Fibroblast of upper back skin (primary cell): ENCODE data around the gene ALK.

Experiments
- DNase-seq: peaks from one replicate; pipeline ENCODE4 v3.0.0-alpha.2; 2013

The ALK gene

DNA sequence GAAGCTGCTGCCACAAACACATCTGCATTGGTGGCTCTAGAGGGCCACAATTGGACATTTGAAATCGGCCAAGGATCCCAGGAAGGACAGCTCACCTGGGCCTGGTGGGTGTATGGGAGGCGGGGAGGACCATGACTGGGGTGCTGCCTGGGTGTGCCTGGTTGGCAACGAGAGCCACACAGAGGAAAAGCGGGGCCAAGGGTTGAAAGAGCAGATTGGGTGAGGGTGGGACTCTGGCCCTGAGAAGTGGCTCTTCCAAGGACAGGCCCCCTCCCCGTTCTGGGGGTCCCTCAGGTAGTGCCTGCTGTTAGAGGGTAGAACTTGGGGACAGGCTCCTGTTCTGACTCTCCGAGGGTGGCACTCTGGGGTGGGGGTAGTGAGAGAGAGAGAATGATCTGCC is 703.3 kb downstream of the ALK start:
- no peak for DNase-seq

DNA sequence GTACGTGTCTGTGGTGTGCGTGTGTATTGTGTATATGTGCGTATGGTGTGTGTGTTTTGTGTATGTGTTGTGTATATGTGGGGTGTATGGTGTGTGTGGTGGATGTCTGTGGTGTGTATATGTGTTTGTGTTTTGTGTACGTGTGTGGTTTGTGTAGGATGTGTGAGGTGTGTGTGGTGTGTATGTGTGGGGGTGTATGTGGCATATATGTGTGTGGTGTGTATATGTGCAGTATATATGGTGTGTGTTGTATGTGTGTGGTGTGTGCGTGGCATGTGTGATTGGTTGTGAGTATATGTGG is 704.8 kb downstream of the ALK start:
- no peak for DNase-seq

DNA sequence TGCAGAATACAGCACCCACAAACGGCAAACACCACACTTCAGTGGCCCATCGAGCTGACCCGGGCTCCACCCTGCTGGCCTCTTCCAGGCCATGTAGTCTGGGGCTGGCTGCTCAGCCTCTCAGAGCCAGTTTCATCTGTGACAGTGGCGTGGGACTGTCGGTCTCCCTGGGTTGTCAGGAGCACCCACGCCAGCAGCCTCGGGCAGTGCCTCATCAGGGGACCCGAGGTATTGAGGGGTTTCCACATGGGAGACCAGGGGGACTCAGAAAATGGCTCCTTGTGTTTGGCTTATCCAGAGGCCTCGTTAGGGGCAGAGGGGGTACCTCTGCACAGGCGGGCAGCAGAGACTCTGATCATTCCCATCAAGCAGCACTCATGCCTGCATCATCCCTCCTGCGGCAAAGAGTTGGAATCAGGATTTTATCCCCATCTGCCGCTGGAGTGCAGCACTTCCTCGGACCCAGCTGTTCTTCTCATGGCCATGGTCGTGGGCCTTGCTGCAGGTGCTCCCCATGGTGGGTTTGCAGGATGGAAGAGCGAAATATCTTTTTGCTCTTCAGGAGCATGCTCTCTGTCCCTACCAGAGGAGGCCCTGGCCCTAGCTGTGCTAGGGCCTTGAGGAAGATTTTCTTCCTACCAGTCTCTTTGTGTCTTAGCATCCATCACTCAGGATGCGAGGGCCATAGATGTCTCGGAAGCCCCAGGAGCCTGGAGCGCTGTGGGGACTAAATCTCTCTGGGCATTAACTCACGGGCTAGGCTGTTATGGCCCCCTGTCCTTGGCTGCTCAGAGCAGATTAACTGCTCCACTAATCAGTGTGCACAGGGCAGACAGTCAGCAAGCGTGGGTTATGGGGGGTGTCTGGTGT is 705.4 kb downstream of the ALK start:
- no peak for DNase-seq

DNA sequence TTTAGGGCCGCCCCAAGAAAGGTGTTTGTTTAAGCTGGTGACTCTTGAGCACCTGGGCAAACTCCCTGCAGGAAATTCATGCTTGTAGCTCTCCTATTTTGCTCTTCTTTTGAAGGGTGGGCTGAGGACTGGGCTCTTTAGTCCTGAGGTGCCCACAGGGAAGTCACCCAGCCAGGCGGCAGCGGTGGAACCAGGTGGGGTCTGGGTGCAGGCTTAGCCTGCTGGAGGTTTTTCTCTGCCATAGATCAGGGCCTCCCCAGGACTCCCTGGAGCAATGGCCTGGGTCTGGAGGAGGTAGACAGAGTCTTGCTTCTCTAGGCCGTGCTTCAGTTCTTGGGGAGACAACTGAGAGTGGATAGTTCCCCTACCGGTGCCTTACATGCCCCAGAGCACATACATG is 706.3 kb downstream of the ALK start:
- DNase-seq: no peak

DNA sequence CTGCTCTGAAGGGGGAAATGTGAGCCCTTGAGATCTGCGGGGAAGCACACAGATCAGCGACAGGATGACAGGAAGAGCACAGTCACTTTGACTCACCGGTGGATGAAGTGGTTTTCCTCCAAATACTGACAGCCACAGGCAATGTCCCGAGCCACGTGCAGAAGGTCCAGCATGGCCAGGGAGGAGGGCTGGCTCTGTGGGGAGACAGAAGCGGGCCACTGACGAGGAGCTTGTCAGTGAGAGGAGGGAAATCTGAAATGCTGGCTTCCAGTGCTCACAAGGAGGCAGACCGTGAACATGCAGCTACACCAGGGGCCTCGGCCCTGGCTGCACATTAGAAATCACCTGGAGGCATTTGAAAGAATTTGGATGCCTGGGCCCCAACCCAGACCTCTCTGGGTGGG is 707.5 kb downstream of the ALK start:
- no peak for DNase-seq

DNA sequence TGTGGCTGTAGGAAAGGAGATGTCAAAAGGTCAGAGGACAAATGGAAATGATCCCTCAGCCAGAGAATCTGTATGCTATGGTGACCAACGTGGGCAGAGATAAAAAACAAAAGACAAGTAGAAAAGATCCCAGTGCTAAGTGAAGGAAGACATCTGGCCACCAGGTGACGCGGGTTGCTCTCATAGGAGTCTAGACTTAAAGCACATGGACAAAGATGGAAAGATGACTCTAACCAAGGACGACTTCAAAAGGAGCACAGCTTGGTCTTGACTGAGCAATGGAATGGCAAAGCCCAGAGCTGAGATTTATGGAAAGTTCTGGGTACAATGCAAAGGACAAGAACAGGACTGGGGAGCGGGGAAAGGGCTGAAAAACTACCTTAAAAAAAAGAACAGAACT is 709.4 kb downstream of the ALK start:
- DNase-seq: no peak

DNA sequence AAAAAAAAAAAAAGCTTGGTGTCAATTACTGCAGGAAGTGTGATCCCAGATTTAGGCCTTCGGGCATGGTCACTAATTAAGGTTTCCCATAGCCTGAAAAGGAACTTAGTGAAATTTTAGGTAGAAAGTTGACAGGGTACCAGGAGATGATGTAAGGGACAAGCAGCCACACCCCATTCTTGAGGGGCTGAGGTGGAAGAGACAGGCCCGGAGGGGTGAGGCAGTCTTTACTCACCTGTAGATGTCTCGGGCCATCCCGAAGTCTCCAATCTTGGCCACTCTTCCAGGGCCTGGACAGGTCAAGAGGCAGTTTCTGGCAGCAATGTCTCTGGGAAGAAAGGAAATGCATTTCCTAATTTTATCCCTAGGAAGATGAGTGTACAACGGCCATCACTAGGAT is 711.8 kb downstream of the ALK start:
- no peak for DNase-seq

DNA sequence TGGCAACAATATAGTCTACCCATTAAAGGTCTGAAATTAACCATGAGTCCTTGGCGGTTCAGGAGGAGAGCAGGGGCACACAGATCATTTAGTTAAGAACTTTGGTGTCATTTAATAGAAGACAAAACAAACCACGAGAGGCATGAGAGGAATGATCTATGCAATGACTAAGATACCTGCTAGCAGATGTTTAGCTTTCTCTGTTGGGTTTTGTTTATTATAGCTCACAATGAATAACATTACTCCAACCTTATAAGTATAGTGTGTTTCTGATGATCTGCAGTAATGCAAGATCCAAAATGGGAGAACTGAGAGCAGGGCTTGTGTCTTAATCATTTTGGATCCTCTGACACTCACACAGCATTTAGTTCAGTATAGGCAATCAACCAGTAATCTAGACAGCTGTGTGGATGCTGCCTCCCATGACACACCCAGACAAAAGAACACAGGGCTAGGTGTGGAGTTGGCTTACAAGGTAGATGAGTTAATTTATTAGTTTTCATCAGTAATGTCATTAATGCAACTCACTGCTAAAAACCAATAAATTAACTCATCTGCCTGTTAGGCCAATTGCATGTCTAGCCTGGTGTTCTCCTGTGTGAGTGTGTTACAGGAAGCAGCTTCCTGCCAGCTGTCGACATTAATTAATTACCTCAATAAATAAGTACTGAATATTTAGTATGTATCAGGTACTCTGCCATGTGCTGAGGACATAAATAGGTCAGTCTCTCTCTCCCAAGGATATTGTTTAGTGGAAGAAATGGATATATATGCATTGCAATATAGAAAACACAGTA is 713.8 kb downstream of the ALK start:
- no peak for DNase-seq

DNA sequence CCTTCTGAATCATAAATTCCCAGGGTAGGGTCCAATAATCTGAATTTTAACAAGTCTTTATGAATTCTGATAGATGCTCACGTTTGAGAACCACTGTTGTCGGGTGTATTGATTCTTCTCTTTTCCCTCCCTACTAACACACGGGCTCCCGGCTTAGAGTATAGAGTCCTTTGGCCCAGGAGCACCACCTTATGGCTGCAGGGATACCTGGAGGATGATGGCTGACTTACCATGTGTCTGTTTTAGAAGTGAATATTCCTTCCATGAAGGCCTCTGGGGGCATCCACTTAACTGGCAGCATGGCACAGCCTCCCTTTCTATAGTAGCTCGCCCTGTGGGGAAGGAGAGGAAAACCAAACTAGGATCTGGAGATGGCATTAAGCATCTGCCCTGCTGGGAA is 714.4 kb downstream of the ALK start:
- no peak for DNase-seq

DNA sequence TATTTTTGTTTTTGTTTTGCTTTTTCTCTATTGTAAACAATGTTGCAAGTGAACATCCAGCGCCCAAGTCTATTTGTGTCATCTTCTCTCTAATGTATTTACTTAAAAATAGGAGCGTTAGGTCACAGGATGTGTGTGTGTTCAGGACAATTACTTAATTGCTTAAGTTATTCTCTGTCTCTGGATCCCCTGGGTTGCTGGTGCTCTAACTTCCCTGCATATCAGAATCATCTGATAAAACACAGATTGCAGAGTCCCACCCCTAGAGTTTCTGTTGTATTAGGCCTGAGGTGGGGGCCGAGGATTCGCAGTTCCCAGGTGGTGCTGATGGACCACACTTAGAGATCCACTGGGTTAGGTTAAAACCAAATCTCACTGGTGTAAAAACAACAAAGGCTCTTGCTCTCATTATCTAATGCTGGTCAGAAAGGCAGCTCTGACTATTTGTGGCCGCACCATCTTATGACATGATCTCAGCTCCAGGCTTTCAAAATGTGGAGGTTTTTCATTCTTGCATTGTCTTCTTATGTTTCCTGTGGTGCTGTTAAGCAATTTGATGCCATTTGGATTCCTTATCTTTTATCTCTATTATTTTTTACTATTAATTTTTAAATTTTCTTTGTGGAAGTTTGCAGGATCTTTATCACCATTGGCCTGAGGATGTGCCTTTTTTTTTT is 718.4 kb downstream of the ALK start:
- no peak for DNase-seq

DNA sequence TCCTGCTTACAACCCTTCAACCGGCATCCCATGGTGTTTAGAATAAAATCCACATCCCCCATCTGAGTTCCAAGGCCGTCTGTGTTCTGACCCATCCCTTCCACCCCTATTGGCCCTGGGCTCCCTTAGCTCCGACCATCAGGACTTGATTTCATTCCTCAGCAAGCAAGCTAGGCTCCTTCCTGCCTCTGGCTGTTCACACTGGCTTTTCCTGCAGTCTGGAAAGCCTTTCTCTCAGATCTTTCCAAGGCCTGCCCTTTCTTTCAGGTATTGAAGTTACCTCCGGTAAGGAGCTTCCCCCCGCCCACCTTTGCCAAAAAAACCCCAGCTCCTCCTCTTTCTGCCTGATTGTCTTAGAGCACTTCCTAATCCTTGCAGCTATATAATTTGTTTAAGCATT is 719.4 kb downstream of the ALK start:
- no peak for DNase-seq

DNA sequence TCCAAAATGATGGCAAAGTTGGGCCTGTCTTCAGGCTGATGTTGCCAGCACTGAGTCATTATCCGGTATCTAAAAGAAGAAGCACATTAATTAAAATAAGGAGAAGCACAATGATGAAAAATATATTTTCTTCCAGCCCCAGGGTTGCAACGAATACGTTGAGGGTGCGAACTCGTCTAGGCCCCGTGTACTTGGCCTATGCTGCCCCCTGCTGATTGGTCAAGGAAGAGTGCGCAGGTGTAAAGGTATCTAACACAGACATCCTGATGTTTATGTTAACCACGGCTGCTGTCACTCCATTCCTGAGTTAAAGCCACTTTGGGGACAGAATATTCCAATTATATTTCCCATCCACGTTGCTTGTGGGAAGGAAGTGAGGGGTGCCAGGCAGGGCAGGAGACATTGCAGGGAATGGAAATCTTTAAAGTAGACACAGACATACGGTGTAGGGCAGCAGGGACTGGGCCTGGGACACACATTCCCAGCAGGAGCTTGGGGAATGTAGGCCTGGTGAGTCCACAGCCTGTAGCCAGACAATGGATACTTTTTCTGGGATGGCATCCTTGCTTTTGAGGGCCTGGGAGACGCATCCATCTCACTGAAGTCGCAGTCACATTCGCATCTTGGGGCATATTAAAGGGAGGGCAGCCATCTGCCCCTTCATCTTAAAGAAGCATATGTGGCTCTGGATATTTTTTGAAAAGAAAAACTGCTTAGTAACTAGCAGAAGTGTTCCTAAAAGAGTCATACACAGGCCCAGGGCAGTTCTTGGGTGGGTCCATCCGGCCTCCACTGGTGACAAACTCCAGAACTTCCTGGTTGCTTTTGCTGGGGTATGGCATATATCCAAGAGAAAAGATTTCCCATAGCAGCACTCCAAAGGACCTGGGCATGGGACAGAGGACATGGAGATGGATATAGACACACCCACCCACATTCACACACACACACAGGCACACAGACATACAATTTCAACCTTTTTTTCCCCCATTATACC is 724.3 kb downstream of the ALK start:
- DNase-seq: peak; percentile 64

DNA sequence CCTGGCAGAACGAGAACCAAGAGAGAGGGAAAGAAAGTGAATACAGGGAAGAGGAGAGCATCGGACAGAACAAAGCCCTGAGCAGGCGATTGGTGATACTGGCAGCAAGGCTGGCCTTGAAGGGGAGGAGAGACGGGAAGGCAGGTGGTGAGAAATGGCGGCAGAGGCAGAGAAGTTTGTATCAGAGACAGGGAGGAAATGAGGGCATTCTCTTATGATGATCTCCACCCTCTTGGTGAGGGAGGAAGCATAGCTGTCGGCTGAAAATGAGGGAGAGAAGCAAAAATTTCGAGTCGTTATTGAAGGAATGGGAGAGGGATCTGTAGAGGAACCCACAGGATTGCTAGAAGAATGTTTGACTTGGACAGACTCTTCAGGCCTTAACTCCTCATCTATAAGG is 725.6 kb downstream of the ALK start:
- DNase-seq: peak; percentile 42

DNA sequence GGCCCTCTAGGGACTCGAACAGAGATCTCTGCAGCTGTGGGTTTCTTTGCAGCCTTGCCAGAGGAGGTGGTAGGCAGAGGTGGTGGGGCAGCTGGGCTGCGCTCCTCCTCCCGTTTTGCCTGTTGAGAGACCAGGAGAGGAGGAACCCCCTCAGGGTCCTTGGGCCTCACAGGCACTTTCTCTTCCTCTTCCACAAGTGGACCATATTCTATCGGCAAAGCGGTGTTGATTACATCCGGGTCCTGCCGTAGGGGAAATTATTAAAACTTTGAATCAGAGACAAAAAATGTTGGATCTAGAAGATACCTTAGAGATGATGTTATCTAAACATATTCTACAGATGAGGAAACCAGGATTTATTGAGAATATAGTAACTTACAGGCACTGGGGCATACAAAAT is 727.7 kb downstream of the ALK start:
- no peak for DNase-seq

DNA sequence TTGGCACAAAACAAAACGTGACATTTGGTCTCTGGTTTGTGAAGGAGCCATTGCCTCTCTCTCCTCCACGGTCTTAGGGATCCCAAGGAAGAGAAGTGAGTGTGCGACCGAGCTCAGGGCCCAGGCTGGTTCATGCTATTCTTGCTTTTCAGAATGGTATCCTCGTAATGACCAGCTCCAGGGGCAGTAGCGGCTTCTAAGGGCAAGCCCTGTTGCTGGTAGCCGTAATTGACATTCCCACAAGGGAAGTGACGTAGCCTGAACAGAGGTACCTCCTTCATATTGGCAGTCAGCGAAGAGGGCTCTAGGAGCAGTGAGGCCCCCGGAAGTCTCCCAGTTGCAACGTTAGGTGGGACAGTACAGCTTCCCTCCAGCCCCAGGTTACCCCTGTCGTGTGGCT is 728.3 kb downstream of the ALK start:
- no peak for DNase-seq

DNA sequence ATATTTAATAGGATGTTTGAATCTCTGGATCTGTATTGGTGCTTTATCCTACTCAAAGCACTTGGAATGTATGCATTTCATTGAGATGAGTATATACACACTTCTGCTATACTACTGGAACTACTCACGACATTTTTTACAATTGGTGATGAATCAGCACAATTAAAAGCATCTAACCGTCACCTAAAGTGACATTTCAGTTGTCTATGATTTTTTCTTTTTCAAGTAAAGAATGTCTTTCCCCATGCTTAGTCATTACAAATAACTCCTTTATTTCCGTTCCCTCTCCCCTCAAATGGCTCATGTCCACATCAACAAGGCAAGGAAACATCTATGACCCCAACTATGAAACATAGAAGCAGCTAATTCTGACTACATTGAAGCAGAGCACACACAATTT is 728.9 kb downstream of the ALK start:
- DNase-seq: peak; percentile 87

DNA sequence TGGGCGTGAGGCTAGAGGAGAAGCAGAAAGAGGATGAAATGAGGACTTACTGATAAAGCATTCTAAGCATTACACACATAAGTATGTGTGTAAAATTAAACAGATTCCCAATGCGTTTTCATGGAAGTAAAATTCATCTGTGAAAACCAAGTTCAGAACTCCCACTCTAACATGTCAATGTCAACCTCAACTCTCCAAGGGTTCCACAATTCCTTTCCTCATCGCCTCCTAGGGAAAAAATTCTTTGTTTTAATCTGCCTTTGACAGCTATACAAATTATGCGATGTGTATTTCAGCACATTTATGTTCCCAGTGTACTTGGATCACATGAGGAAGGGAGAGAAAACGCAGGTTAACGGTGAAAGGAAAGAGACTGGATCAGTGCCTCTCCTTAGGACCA is 729.6 kb downstream of the ALK start:
- no peak for DNase-seq

DNA sequence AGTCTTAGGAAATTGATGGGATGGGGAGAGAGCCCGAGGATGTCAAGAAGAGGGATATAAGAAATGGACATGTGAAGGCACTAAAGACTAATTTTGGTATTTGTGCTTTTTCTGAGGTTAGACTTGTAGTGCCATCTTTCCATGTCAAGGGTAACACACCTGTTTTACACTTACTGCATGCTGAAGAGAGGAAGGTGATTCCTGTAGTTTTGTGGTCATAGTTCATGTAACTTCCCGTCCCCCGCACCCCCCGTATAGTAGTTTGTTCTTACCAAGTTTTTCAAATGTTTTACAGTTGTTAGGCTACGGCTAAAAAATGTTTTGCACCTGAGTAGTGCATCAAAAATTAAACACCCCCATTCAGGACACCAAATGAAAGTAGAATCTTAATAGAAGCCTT is 732.3 kb downstream of the ALK start:
- no peak for DNase-seq

DNA sequence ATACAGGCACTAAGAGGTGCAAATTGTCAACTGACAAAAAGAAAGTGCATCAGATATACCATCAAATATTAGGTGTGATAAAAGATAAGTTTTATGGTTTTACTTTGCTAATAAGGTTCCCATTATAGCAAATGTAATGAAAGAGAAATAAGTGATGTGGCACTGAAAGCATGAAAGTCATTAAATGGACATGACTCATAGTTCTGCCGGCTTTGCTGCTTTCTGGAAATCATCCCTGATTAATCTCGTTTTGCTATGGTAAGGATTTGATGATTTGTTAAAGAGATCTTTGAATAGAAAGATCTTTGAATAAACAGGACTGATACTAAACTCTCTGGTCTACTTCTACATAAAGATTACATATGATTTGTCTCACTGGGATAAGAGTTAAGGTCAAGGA is 733.5 kb downstream of the ALK start:
- peak; percentile 59 for DNase-seq

DNA sequence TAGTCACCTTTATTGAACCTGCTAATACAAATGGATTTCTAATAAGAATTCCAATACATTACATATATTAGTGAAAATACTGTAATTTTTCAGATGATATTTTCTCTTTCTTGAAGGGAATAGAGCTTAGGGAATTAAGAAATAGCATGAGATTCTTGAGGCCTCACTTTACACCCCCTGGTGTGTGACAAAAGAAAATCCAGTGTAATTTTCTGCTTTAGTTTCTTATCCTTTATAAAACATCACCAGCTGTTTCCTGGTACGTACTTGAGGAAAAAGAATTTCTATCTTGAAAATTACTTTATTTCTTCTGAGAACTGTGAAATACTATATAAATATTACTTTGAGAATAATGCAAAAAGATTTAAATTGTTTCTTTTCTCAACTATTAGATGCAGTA is 734.6 kb downstream of the ALK start:
- no peak for DNase-seq

DNA sequence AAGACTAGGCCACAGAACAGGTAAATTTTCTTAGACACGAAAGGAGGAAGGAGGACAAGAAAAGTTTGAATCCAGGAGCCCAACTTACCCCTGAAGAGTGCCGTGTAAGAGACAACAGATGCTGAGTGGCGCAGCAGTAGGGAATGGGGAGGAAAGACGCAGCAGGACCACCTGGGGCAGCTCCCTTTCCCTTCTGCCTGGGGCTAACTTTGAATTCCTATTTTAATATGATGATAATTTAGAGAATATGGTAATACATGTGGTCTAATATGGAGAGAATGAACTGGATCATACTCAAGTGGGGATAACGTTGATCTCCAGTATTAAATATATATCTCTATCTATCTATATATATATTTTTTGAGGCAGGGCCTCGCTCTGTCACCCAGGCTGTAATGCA is 736.9 kb downstream of the ALK start:
- no peak for DNase-seq

DNA sequence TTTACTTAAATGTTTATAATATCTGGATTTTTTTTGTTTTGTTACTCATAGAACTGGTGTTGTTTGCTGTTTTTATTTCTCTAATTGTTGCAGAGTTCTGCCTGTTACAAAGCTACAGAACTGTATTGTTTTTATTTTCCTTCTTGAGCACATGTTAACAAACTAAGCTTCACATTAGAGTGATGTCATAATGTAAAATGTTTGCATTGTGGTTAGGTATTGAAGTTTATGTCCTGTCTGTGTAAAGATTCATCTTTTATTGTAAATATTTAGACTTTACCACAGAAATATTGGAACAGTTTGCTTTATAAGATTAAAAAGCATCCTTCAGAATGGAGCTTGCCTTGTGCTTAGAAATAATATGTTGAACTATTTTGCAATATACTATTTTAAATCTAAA is 738.5 kb downstream of the ALK start:
- no peak for DNase-seq

DNA sequence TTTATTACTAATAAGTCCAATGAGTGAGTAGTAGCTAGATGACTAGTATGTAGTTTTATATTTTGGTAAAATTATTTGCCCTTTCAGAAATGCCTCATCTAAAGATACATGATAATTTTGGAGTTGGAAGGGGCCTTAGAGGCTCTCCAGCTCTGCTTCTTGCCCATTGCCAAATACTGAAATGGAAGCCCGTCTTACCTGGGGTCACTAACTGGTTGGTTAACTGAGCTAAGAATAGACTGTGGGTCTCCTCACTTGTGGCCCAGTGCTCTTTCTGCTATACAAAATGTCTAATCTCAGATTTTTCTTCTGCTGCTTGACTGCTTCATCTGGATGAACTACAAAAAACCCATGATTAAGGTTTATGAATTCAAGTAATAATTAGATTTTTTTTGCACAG is 739.1 kb downstream of the ALK start:
- DNase-seq: no peak
